ENCODE data around the gene PTPRCAP.

Gene PTPRCAP

GRCh38 chr11:67423466-67423865 lies 14.0 kb downstream of the PTPRCAP start:
- no peak for DNase-seq

GRCh38 chr11:67422891-67423290 lies 14.6 kb downstream of the PTPRCAP start:
- DNase-seq = no peak

GRCh38 chr11:67421430-67422031 lies 16.0 kb downstream of the PTPRCAP start:
- DNase-seq = no peak

- peak; percentile 85 to 91 for DNase-seq
These were observed 16.6 kb downstream of the PTPRCAP start for GRCh38 chr11:67420646-67421429.

GRCh38 chr11:67420147-67420645 lies 17.3 kb downstream of the PTPRCAP start:
- no peak for DNase-seq

- no peak for DNase-seq
These were observed 18.0 kb downstream of the PTPRCAP start for GRCh38 chr11:67419325-67420049.

GRCh38 chr11:67418476-67419281 lies 18.8 kb downstream of the PTPRCAP start:
- peak in 1 of 2 donors; percentile 32 for DNase-seq

- no peak for DNase-seq
These were observed 20.1 kb downstream of the PTPRCAP start for GRCh38 chr11:67417425-67417824.

GRCh38 chr11:67416416-67417335 lies 20.8 kb downstream of the PTPRCAP start:
- peak in 1 of 2 donors; percentile 50 for DNase-seq

- DNase-seq = no peak
These were observed 21.8 kb downstream of the PTPRCAP start, which contains the start of gene CARNS1 for GRCh38 chr11:67415501-67416304. Gene CARNS1, plus strand, starts transcription at chr11:67415678. Its CDS starts 522 bp downstream, at chr11:67416200.

GRCh38 chr11:67413266-67413849 lies 24.1 kb downstream of the PTPRCAP start:
- no peak for DNase-seq

- no peak for DNase-seq
These were observed 24.8 kb downstream of the PTPRCAP start for GRCh38 chr11:67412495-67413179.

GRCh38 chr11:67411785-67412152 lies 25.7 kb downstream of the PTPRCAP start:
- DNase-seq = no peak

- DNase-seq = no peak
These were observed 26.3 kb downstream of the PTPRCAP start for GRCh38 chr11:67410984-67411784.

- no peak for DNase-seq
These were observed 27.1 kb downstream of the PTPRCAP start for GRCh38 chr11:67410369-67410831.

- DNase-seq = no peak
These were observed 27.6 kb downstream of the PTPRCAP start for GRCh38 chr11:67409781-67410368.

GRCh38 chr11:67409261-67409666 lies 28.2 kb downstream of the PTPRCAP start:
- DNase-seq = peak in 1 of 2 donors; percentile 57

Data from bone marrow (tissue), 2 donors.